ENCODE results near the gene GLT6D1.

GLT6D1 gene

DNA sequence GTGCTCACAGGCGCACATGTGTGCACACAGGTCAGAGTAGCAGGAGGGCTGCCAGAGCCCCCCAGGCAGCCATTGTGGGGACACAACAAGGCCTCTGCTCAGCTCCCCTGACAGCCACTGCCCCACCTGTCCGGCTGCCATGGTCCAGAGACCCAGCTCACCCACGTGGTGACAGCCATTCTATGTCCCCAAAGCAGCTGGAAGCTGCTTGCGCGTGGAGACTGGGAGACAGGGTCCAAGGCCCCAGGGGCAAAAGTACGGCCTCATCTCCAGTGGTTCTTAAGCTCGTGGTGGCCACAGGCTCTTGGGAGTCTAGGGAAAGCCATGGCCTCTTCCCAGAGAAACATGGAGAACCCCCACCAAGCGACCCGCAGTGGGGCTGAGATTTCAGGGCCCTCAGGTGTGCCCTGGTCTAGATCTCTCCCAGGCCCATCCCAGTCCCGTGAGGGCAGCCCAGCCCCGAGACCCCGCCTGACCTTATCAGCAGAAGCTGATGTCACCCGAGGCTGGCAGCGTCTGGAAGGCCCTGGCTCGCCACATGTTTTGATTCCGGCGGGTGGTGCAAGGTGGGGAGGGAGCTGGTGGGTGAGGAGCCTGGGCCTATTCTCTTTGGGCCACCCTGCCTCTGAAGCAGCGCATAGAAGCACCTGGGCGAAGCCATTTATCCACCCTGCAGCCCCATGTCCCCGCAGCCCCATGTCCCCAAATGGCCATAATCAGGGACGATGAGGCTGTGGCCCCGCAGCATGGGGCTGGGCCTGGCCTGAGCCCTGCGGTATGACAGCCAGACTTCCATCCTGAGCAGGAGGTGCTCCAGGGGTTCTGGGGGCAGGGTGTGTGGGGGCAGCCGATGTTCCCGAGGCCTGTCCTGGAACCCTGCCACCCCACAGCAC is 31.7 kb downstream of the GLT6D1 start:
- H3K4me3 ChIP-seq (ENCODE audit: low read length in 2 of 2) = no peak overlapping the region
- no peaks in the 10 kb centered on the region for H3K36me3 ChIP-seq (replicated peaks in 1 of 2; ENCODE audit: control insufficient read depth in 2 of 2, insufficient read depth in 2 of 2, low read length in 2 of 2)
- peaks cover 0 to 8% (median 0%) of the 10 kb centered on the region in 3 experiments for H3K27me3 ChIP-seq (ENCODE audit: control insufficient read depth in 3 of 3, insufficient read depth in 3 of 3, low read depth in 1 of 3, low read length in 3 of 3)
- H3K14ac ChIP-seq (ENCODE audit: low read length) = no peak overlapping the region
- no peak overlapping the region for H2AFZ ChIP-seq (ENCODE audit: low read length)
- H3K9ac ChIP-seq (ENCODE audit: low read depth, low read length, poor library complexity) = peak overlapping the region; percentile 21
- WGBS, 2 donors (ENCODE audit: extremely low coverage in 2 of 2, insufficient read length in 2 of 2, insufficient replicate concordance in 1 of 2) = no CpG with 5 or more reads among the region's 25 CpGs
- DNase-seq (ENCODE audit: low spot score) = no peak
- H2BK15ac ChIP-seq (ENCODE audit: low read length) = no peak overlapping the region
- peaks cover 0 to 10% of the 10 kb centered on the region in 2 donors for H3K9me3 ChIP-seq (replicated peaks in 1 of 2; ENCODE audit: control insufficient read depth in 2 of 2, insufficient read depth in 1 of 2, low read depth in 1 of 2, low read length in 2 of 2)
- no peak overlapping the region for H3K18ac ChIP-seq (ENCODE audit: low read length)
- H3K4me2 ChIP-seq (ENCODE audit: insufficient read depth, low read length, poor library complexity, severe bottlenecking) = no peak overlapping the region
- no peak overlapping the region for H3K4ac ChIP-seq (ENCODE audit: low read length)
- no peaks in the 10 kb centered on the region for H3K4me1 ChIP-seq (ENCODE audit: control insufficient read depth in 2 of 2, insufficient read depth in 1 of 2, low read depth in 1 of 2, low read length in 2 of 2)
- no peak overlapping the region for H2BK5ac ChIP-seq (ENCODE audit: low read length)
- peaks cover 3% of the 10 kb centered on the region for H3K79me1 ChIP-seq (ENCODE audit: low read depth, low read length)
- peak overlapping the region; percentile 22 for H2BK12ac ChIP-seq (ENCODE audit: low read length)
- H2BK120ac ChIP-seq (ENCODE audit: low read depth, low read length) = no peak overlapping the region
- no peak overlapping the region for H2AK5ac ChIP-seq (ENCODE audit: low read depth, low read length)
- no peak overlapping the region for H4K91ac ChIP-seq (ENCODE audit: low read depth, low read length, poor library complexity)
- peak overlapping the region; percentile 3 for H3K23ac ChIP-seq (ENCODE audit: low read depth, low read length, poor library complexity)
- H3K27ac ChIP-seq (replicated peaks; ENCODE audit: low read length) = no peak overlapping the region
- H4K8ac ChIP-seq (ENCODE audit: low read depth, low read length) = no peak overlapping the region

DNA sequence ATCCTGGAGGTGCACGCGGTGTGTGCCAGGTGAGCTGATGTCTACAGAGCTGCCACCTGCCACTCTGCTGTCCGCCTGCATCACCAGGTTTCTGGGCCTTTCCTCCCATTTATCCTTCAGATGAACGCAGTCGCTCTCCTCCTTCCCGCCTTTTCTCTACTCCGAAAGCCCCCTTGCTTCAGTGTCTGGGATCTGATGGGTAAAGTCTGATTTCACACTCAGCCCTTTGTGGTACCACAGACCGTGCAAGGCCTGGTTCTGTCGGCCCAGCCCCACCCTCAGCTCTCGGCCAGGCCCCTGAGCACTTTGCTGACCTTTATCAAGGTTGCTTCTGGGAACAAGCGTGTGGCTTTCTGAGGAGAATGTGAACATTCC is 32.5 kb downstream of the GLT6D1 start:
- no peak overlapping the region for H2BK5ac ChIP-seq (ENCODE audit: low read length)
- no peak overlapping the region for H3K4ac ChIP-seq (ENCODE audit: low read length)
- no peak overlapping the region for H2BK15ac ChIP-seq (ENCODE audit: low read length)
- H2BK12ac ChIP-seq (ENCODE audit: low read length) = peak overlapping the region; percentile 41
- H3K36me3 ChIP-seq (replicated peaks in 1 of 2; ENCODE audit: control insufficient read depth in 2 of 2, insufficient read depth in 2 of 2, low read length in 2 of 2) = no peaks in the 10 kb centered on the region
- H3K4me3 ChIP-seq (ENCODE audit: low read length in 2 of 2) = no peak overlapping the region
- H4K91ac ChIP-seq (ENCODE audit: low read depth, low read length, poor library complexity) = no peak overlapping the region
- no CpG with 5 or more reads among the region's 11 CpGs for WGBS, 2 donors (ENCODE audit: extremely low coverage in 2 of 2, insufficient read length in 2 of 2, insufficient replicate concordance in 1 of 2)
- H2AK5ac ChIP-seq (ENCODE audit: low read depth, low read length) = peak overlapping the region; percentile 63
- H2BK120ac ChIP-seq (ENCODE audit: low read depth, low read length) = no peak overlapping the region
- DNase-seq (ENCODE audit: low spot score) = no peak
- no peak overlapping the region for H3K27ac ChIP-seq (replicated peaks; ENCODE audit: low read length)
- no peak overlapping the region for H2AFZ ChIP-seq (ENCODE audit: low read length)
- peak overlapping the region; percentile 21 for H3K14ac ChIP-seq (ENCODE audit: low read length)
- no peak overlapping the region for H3K4me2 ChIP-seq (ENCODE audit: insufficient read depth, low read length, poor library complexity, severe bottlenecking)
- peaks cover 0 to 11% of the 10 kb centered on the region in 2 donors for H3K9me3 ChIP-seq (replicated peaks in 1 of 2; ENCODE audit: control insufficient read depth in 2 of 2, insufficient read depth in 1 of 2, low read depth in 1 of 2, low read length in 2 of 2)
- peaks cover 0 to 8% (median 0%) of the 10 kb centered on the region in 3 experiments for H3K27me3 ChIP-seq (ENCODE audit: control insufficient read depth in 3 of 3, insufficient read depth in 3 of 3, low read depth in 1 of 3, low read length in 3 of 3)
- H4K8ac ChIP-seq (ENCODE audit: low read depth, low read length) = no peak overlapping the region
- H3K79me1 ChIP-seq (ENCODE audit: low read depth, low read length) = peaks cover 3% of the 10 kb centered on the region
- H3K18ac ChIP-seq (ENCODE audit: low read length) = peak overlapping the region; percentile 48
- H3K4me1 ChIP-seq (ENCODE audit: control insufficient read depth in 2 of 2, insufficient read depth in 1 of 2, low read depth in 1 of 2, low read length in 2 of 2) = no peaks in the 10 kb centered on the region
- no peak overlapping the region for H3K23ac ChIP-seq (ENCODE audit: low read depth, low read length, poor library complexity)
- no peak overlapping the region for H3K9ac ChIP-seq (ENCODE audit: low read depth, low read length, poor library complexity)

DNA sequence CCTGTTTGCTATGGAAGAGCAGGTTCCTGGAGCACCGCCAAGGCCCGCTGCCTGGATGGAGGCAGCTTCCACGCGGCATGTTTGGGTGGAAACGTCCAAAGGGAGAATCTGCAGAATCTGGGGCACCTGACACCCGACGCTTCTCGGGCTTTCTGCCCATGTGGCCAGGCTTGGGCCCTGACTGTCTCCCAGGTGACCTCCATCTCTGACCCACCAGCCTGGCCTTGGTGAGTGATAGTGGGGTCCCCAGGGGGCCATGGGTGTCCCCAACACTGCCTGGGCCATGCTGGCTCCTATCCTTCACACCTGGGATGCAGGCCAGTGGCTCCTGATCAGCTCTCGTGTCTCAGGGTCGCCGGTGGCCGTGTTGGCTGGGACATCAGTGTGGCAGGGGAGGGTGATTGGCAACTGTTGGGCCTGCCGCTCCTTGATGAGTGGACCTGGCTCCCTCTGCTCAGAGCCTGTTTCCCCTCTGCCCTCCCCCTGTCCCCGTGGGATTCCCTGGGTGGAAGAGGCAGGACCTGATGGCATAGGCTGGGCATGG is 34.0 kb downstream of the GLT6D1 start:
- no peak overlapping the region for H4K91ac ChIP-seq (ENCODE audit: low read depth, low read length, poor library complexity)
- WGBS, 2 donors (ENCODE audit: extremely low coverage in 2 of 2, insufficient read length in 2 of 2, insufficient replicate concordance in 1 of 2) = no CpG with 5 or more reads among the region's 14 CpGs
- peaks cover 0 to 2% of the 10 kb centered on the region in 2 donors for H3K9me3 ChIP-seq (replicated peaks in 1 of 2; ENCODE audit: control insufficient read depth in 2 of 2, insufficient read depth in 1 of 2, low read depth in 1 of 2, low read length in 2 of 2)
- no peak overlapping the region for H4K8ac ChIP-seq (ENCODE audit: low read depth, low read length)
- no peak overlapping the region for H2BK5ac ChIP-seq (ENCODE audit: low read length)
- H2AFZ ChIP-seq (ENCODE audit: low read length) = no peak overlapping the region
- no peak overlapping the region for H3K4me2 ChIP-seq (ENCODE audit: insufficient read depth, low read length, poor library complexity, severe bottlenecking)
- H3K36me3 ChIP-seq (replicated peaks in 1 of 2; ENCODE audit: control insufficient read depth in 2 of 2, insufficient read depth in 2 of 2, low read length in 2 of 2) = no peaks in the 10 kb centered on the region
- H2BK120ac ChIP-seq (ENCODE audit: low read depth, low read length) = no peak overlapping the region
- no peak overlapping the region for H3K4me3 ChIP-seq (ENCODE audit: low read length in 2 of 2)
- H3K23ac ChIP-seq (ENCODE audit: low read depth, low read length, poor library complexity) = no peak overlapping the region
- peak overlapping the region; percentile 39 for H2BK15ac ChIP-seq (ENCODE audit: low read length)
- DNase-seq (ENCODE audit: low spot score) = no peak
- no peak overlapping the region for H3K9ac ChIP-seq (ENCODE audit: low read depth, low read length, poor library complexity)
- H3K4ac ChIP-seq (ENCODE audit: low read length) = no peak overlapping the region
- peak overlapping the region; percentile 60 for H2AK5ac ChIP-seq (ENCODE audit: low read depth, low read length)
- H3K18ac ChIP-seq (ENCODE audit: low read length) = peak overlapping the region; percentile 44
- peak overlapping the region; percentile 89 for H2BK12ac ChIP-seq (ENCODE audit: low read length)
- H3K4me1 ChIP-seq (ENCODE audit: control insufficient read depth in 2 of 2, insufficient read depth in 1 of 2, low read depth in 1 of 2, low read length in 2 of 2) = no peaks in the 10 kb centered on the region
- H3K14ac ChIP-seq (ENCODE audit: low read length) = peak overlapping the region; percentile 84
- no peak overlapping the region for H3K27ac ChIP-seq (replicated peaks; ENCODE audit: low read length)
- H3K27me3 ChIP-seq (ENCODE audit: control insufficient read depth in 3 of 3, insufficient read depth in 3 of 3, low read depth in 1 of 3, low read length in 3 of 3) = peaks cover 0 to 8% (median 0%) of the 10 kb centered on the region in 3 experiments
- H3K79me1 ChIP-seq (ENCODE audit: low read depth, low read length) = no peaks in the 10 kb centered on the region
